GM12801 (cell line): ENCODE data around the gene MTPN.

Source experiments
- TF ChIP-seq, protein P1 (sequence below): IDR thresholded peaks from one replicate; pipeline ENCODE4 v1.5.1; 2011; ENCODE audit warnings: control low read depth; ENCODE audit not compliant: insufficient read length; ENCODE audit errors: extremely low read depth

The MTPN gene

DNA sequence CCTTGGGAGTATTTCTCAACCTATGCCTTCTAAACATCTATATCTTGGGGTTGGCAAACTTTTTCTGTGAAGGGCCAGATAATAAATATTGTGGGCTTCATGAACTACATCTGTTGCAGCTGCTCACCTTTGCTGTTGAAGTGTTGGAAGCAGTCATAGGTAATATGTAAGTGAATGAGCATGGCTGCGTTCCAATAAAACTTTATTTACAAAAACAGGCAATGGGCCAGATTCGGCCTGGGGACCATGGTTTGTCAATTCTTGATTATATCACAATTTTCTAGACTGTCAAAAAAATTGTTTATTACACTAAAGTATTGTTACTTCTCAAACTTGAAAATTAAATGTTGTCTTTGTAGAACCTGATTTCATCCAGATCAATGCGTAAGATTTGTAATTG lies 54.9 kb downstream of the MTPN start:
- TF ChIP-seq, protein P1, sequence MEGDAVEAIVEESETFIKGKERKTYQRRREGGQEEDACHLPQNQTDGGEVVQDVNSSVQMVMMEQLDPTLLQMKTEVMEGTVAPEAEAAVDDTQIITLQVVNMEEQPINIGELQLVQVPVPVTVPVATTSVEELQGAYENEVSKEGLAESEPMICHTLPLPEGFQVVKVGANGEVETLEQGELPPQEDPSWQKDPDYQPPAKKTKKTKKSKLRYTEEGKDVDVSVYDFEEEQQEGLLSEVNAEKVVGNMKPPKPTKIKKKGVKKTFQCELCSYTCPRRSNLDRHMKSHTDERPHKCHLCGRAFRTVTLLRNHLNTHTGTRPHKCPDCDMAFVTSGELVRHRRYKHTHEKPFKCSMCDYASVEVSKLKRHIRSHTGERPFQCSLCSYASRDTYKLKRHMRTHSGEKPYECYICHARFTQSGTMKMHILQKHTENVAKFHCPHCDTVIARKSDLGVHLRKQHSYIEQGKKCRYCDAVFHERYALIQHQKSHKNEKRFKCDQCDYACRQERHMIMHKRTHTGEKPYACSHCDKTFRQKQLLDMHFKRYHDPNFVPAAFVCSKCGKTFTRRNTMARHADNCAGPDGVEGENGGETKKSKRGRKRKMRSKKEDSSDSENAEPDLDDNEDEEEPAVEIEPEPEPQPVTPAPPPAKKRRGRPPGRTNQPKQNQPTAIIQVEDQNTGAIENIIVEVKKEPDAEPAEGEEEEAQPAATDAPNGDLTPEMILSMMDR: no peak

- TF ChIP-seq, protein P1: no peak
Observed at GRCh38 chr7:135920478-135920877, 56.7 kb downstream of the MTPN start.

GRCh38 chr7:135919071-135919841 lies 57.9 kb downstream of the MTPN start:
- TF ChIP-seq, protein P1: no peak

- TF ChIP-seq, protein P1: no peak
Observed at GRCh38 chr7:135918134-135918533, 59.0 kb downstream of the MTPN start.

GRCh38 chr7:135917721-135918120 lies 59.4 kb downstream of the MTPN start:
- TF ChIP-seq, protein P1: no peak

DNA sequence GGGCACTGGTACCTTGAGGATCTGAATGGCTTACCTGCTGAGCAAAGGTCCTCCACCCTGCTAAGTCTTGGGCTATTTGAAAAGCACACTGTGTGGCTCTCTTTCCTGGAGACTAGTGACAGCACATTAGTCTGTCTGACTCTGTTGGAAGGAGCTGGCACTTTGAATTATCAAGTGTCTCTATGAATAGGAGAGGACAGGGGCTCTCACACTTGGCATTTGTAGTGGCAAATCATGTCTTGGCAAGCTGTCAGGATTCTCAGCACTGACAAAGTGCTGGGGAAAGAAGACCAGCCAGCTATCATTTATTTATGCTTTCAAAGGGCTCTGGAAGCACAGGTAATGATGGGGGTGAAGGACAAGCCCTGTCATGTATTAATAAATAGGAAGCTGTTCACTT lies 62.8 kb downstream of the MTPN start:
- TF ChIP-seq, protein P1: no peak

- TF ChIP-seq, protein P1: no peak
Observed at GRCh38 chr7:135913404-135913803, 63.8 kb downstream of the MTPN start.
